22Rv1 (cell line): Measurements from ENCODE around the gene TOP2B.

Source experiments
- H3K27ac ChIP-seq: fragments of 450-650 bp; 2 replicates; pipeline ENCODE4 v1.5.1; 2017
- ZFX ChIP-seq: fragments of 450-650 bp; IDR thresholded peaks from 2 replicates; pipeline ENCODE4 v1.6.1; 2017; ENCODE audit warnings: antibody characterized with exemption, borderline replicate concordance
- TF ChIP-seq, protein P1 (sequence below): fragments of 450-650 bp; IDR thresholded peaks from 2 replicates; pipeline ENCODE4 v1.5.1; 2017; ENCODE audit warnings: mild to moderate bottlenecking

Gene TOP2B

DNA sequence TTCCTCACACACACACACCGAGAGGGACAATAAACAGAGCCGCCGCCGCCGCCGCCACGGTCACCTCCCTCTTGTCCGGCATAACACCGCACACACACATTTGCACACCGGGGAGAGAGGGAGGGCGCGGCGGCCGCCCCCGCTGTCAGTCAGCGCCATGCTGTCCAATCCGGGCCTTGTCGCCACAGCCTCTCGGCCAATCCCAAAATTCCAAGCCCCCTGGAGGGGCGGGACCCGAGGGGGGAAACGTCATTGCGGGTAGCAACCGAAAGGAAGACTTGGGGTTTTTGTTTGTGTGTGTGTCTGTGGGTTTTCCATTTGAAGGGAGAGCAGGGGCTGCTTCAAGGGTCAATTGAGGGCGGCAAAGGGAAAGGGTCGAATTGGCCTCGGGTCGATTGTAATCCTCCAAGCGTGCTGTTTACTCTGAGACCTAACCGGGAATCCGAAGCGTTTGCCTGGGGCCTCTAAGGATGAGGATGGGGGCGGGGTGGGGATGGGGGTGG, at the start of gene TOP2B:
Gene TOP2B, minus strand, starts transcription at position 96 of the 503 bp plus-strand sequence. CDS start 610 bp downstream, outside the sequence.
- peak within 1 kb of the TSS; percentile 93 for H3K27ac ChIP-seq
- TF ChIP-seq, protein P1, sequence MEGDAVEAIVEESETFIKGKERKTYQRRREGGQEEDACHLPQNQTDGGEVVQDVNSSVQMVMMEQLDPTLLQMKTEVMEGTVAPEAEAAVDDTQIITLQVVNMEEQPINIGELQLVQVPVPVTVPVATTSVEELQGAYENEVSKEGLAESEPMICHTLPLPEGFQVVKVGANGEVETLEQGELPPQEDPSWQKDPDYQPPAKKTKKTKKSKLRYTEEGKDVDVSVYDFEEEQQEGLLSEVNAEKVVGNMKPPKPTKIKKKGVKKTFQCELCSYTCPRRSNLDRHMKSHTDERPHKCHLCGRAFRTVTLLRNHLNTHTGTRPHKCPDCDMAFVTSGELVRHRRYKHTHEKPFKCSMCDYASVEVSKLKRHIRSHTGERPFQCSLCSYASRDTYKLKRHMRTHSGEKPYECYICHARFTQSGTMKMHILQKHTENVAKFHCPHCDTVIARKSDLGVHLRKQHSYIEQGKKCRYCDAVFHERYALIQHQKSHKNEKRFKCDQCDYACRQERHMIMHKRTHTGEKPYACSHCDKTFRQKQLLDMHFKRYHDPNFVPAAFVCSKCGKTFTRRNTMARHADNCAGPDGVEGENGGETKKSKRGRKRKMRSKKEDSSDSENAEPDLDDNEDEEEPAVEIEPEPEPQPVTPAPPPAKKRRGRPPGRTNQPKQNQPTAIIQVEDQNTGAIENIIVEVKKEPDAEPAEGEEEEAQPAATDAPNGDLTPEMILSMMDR: no peak
- TF ChIP-seq ZFX: no peak

- TF ChIP-seq, protein P1: no peak
- TF ChIP-seq ZFX: no peak
- H3K27ac ChIP-seq: no peak overlapping the region
Measured at GRCh38 chr3:25713341-25713985, 48.8 kb upstream of the TOP2B start.

DNA sequence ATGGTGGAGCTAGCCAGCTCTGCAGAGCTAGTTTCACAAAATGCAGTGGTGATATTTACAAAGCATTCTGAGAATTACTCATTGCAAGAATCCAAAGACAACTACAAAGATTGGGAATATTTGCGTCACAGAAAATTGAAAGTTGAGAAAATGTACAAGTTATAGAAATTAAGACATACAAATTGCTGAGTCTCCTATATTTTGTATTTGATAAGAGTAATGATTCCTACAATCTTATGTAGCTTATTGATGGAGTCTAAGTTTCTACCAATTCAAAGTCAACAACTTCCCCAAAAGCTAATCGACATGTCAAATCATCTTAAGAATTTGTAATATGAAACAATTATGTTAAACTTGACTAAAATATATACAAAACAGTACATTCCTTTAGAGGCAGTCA, 46.4 kb upstream of the TOP2B start:
- TF ChIP-seq, protein P1: no peak
- no peak for TF ChIP-seq ZFX

DNA sequence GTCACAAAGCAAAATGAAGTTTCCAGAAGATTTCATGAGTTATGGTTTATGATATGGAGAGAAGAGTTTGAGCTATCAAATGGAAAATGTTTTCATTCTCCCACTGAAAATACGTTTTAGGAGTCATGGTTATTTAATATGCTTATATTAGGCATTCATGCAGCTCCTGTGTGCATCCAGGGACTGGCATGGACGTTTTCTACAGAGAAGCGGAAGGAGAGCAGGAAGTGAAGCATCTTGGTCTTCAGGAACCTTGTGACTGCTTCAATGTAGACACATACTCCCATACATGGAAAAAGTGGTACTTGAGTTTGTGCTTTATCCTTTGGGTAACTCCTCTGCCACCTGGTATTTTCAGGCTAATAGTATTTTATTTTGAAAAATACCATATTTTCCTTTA, 43.3 kb upstream of the TOP2B start:
- no peak overlapping the region for H3K27ac ChIP-seq
- TF ChIP-seq, protein P1: no peak
- no peak for TF ChIP-seq ZFX

More for the DNA sequence above, 46.4 kb upstream of the TOP2B start:
- no peak overlapping the region for H3K27ac ChIP-seq

DNA sequence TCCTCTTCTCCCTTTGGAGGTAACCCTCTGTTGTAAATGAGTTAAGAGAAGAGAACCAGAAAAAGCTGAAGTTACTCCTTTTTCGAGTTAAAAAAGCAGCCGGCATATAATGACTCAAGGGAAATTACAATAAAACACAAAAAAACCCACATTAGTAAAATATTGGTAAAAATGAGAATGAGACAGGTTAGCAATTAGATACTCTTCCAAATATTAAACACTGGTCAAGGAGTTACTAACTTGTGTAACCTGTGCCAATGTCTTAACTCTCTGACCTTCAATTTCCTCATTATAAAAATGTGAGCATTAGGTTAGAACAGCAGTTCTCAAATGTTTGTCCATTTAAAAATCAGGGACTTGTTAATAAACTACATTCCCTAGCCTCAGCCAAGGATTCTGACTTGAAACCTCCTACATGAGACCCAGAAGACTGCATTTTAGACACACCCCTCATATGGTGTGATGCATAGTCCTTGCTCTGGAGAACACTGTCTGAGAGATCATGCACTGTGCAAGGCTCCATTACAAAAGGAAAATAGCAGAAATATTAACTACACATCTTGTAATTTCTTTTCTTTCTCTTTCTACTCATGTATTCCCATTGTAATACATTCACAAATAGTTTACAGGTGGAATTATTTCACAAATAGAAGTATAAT, 42.7 kb upstream of the TOP2B start:
- TF ChIP-seq, protein P1: no peak
- H3K27ac ChIP-seq: no peak overlapping the region

GRCh38 chr3:25706213-25706612, 41.5 kb upstream of the TOP2B start:
- TF ChIP-seq, protein P1: no peak
- no peak for TF ChIP-seq ZFX
- no peak overlapping the region for H3K27ac ChIP-seq

DNA sequence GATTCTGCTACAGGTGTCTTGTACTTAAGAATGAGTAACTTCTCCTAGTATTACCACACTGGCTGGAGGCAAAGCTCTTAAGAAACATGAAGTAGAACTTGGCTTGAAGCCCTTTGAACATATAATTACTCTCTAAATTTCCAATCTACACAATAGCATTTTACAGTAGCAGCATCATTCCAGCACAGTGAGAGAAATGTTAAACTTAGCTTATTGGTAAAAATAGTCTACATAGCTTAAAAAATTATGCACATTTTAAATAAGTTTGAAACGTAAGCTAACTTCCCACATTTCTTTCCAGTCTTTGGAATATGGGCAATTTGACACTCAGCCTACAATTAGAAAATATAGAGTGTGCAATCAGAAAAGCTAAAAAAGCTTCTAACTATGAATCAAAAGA, 32.8 kb upstream of the TOP2B start:
- H3K27ac ChIP-seq: no peak overlapping the region
- no peak for TF ChIP-seq ZFX
- TF ChIP-seq, protein P1: no peak
